GM21526 (cell line): ENCODE results near the gene WNT7A.

Experiments used
- ATAC-seq: cut with Tn5 transposase; IDR thresholded peaks from one replicate; pipeline ENCODE4 v1.9.1; 2021; ENCODE audit warnings: moderate library complexity; ENCODE audit not compliant: unreplicated experiment, low FRiP score

The WNT7A gene

GRCh38 chr3:13850161-13850945 is 29.5 kb downstream of the WNT7A start:
- ATAC-seq: no peak

DNA sequence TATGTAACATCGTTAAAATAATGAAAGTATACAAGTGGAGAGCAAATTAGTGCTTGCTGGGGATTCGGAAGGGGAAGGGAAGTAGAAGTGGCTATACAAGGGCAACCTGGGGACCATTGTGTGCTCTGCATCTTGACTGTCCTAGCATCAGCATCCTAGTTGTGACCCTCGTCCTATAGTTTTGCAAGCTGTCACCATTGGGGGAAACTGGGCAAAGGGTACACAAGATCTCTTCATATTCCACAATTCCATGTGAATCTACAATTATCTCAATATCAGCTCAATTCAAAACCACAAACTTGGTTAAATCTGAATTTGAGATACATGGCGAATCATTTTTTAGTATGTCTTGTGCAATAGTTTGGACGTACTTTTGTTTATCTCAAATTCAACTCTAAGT is 30.9 kb downstream of the WNT7A start:
- no peak for ATAC-seq

DNA sequence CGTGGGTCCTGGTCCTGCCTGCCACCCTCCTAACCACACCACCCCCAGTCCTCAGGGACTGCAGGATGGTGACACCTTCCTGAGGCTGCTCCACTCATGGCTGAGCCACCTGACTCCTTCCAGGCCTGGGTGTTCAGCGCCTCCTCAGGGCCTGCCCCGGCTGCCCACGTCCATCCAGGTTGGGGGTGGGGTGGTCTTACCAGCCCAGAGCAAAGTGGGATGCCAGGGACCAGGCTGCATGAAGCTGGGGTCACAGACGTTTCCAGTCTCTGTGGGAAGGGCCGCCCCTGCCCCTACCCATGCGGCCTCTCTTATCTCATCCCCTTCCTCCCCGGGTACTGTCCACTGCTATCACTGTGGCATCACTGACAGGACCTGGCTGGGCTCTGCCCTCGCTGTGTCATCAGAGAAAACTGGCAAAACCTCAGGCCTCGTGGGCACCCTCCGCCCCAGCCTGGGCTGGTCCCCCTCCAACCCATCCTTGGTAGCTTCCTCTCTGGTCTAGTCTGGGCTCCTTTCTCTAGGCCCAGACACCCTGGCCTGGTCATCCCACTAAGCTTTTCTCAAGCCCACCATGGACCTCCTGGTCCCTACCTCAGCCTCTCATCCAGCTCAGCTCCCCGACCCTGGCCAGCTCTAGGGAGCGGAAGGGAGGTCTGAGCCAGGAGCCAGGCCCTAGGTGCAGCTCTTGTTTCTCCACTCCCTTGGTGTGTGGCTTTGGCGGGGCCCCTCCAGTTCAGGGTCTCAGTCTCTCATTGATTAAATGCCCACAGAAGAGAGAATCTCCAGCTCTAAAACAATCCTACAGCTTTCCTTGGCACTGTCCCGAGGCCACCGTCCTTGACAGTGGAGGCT is 32.9 kb downstream of the WNT7A start:
- ATAC-seq: no peak

- no peak for ATAC-seq
Measured at GRCh38 chr3:13846238-13846637, 33.6 kb downstream of the WNT7A start.

- ATAC-seq: no peak
Measured at GRCh38 chr3:13845806-13846205, 34.1 kb downstream of the WNT7A start.

- no peak for ATAC-seq
Measured at GRCh38 chr3:13844911-13845310, 35.0 kb downstream of the WNT7A start.

GRCh38 chr3:13844286-13844685 is 35.6 kb downstream of the WNT7A start:
- no peak for ATAC-seq

DNA sequence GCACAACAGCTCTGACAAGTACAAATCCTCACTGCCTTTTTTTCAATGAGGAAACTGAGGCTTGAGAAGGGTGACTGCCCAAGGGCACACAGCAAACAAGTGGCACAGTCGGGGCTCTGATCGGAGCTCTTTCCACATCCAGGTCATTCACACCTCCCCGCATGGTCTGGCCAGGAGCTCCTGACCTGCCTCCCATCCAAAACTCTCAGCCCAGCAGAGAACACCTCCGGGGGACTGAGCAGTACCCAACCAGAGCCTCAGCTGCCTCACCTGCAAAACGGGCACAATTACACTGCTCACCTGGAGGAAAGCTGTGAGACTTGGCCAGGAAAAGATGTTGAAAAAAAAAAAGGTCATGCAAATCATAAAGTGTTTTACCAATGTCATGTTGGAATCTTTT is 36.5 kb downstream of the WNT7A start:
- no peak for ATAC-seq

GRCh38 chr3:13842226-13842625 is 37.6 kb downstream of the WNT7A start:
- ATAC-seq: no peak

GRCh38 chr3:13841826-13842225 is 38.0 kb downstream of the WNT7A start:
- no peak for ATAC-seq

DNA sequence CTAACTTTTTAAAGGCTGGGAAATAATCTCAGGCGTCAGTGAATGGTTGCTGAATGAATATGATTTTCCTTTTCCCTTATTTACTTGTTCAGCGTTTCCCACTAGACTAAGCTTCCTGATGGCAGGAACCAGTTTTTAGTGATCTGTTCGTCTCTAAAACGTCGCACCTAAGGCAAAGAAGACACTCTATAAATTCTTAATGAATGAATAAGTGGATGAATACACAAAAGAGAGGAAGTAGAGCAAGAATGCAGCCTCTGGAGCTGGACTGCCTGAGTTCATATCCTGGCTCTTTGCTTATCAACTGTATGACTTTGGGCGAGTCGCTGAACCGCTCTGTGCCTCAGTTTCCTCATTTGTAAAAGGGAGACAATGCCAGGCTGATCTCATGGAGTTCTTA is 38.7 kb downstream of the WNT7A start:
- no peak for ATAC-seq

- ATAC-seq: no peak
Measured at GRCh38 chr3:13840456-13840855, 39.4 kb downstream of the WNT7A start.

GRCh38 chr3:13839726-13840340 is 40.0 kb downstream of the WNT7A start:
- no peak for ATAC-seq

- ATAC-seq: no peak
Measured at GRCh38 chr3:13839253-13839652, 40.6 kb downstream of the WNT7A start.

- ATAC-seq: no peak
Measured at GRCh38 chr3:13838421-13838820, 41.5 kb downstream of the WNT7A start.

DNA sequence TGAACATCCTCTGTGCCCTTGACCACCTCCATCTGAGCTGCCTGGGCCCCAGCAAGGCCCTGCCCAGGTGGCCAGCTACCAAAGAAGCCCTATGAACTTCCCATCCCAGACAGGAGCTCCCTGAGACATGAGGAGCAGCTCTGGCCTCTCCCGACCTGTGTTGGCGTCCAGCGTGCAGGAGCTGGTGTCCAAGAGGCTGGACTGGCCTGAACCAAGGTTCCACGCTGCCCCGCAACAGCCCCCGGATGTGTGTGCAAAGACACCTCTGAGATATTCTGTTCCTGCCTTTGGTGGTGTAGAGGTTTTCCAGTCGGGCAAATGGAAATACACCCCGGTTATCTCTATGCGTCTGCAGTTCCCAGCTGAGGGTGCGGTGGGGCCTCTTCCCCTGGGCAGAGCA is 42.1 kb downstream of the WNT7A start:
- no peak for ATAC-seq

DNA sequence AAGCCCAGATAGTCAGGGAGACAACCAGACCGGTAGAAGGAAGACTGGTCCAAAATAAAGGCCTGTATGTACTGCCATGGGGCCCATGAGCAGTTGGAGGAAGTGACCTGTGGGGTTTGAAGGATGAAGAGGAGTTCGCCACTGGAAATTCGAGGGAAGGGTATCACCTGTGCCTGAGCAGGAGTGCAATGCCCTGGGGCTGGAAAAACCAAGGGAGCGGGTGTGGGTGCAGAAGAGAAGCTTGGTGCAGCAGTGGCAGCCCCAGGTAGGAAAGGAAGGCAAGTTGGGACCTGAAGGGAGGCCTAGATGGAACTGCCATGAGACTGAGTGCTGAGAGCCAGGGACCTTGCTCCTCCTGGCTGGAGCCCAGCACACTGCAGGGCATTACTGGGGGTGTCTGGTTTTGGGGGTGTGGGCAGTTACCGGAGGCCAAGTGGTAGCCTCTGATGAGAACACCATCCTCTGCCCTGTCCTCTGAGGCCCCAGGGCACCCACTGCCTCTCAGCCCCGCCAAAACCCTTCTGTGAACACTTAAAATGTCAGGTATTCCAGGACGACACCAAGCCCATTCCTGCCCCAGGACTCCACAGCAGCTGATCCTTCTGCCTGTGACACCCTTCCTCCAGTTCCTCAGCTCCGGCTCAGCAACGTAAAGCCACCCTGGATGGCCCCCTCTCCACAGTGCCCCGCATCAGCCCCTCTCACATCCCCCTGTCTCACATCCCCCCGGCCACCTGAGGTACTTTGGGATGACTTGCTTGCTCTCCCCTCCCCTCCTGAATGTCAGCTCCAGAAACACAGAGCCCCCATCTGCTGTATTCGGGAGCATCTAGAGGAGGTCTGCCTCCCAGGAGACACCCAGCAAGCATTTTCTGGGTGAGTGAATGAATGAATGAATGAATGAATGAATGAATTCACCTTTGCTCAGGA is 42.9 kb downstream of the WNT7A start:
- ATAC-seq: no peak

GRCh38 chr3:13835246-13835645 is 44.6 kb downstream of the WNT7A start:
- no peak for ATAC-seq

- no peak for ATAC-seq
Measured at GRCh38 chr3:13834258-13835035, 45.4 kb downstream of the WNT7A start.
